HG03103 (cell line): ENCODE data around the gene FARS2.

ENCODE experiments used
- ATAC-seq: cut with Tn5 transposase; IDR thresholded peaks from one replicate; pipeline ENCODE4 v1.9.1; 2021; ENCODE audit warnings: low read depth; ENCODE audit not compliant: unreplicated experiment

FARS2 gene

GRCh38 chr6:5490501-5491069 lies 229.3 kb downstream of the FARS2 start:
- ATAC-seq = no peak

DNA sequence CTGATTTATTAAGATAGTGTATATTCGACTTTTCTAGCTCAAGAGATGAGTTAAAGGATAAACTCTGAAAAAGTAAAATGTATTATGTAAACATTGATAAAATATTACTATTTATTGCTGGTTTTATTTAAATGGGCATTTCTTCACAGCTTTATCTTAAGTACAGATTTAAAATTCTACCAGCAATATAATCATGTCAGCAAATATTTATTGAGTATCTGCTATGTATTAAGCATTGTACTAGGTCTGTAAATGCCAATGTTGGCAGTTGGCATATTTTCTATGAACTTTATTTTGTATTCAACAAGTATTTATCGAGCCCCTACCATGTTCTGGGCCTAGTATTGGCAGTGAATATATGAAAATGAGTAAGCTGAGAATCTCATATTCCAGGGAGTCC lies 231.0 kb downstream of the FARS2 start:
- no peak for ATAC-seq

DNA sequence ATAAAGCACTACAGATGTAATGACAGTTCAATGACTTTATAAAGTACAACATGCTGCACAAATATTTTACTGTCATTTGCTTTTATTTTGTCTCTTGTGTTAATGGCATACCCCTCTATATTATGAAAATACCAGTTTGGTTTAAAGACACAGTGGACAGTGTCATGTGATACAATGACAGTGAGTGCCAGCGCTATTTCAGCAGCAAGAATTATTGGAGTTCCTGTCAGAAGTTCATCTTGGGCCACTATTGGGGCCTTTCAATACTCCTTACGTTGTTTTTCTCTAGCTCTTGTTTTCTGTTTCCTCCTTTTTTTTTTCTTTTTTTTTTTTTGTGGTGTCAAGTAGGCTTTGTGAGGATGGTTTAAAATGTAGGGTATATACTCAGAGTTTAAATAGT lies 232.5 kb downstream of the FARS2 start:
- ATAC-seq = no peak

GRCh38 chr6:5497896-5498578 lies 236.7 kb downstream of the FARS2 start:
- ATAC-seq = no peak

DNA sequence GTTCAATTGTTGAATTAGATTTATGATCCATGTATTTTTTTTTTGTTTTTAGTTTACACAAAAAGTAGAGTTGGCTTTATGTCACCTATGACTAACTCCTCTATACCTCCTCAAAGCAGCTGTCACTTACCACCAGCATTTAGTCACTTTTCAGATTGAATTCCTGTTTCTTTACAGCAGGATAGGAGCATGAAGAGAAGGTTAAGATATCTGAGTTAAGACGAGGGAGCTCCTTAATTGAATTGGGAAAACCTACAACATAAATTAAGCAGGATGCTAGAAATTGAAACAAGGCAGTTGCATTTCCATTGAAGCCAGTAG lies 237.2 kb downstream of the FARS2 start:
- ATAC-seq = no peak

DNA sequence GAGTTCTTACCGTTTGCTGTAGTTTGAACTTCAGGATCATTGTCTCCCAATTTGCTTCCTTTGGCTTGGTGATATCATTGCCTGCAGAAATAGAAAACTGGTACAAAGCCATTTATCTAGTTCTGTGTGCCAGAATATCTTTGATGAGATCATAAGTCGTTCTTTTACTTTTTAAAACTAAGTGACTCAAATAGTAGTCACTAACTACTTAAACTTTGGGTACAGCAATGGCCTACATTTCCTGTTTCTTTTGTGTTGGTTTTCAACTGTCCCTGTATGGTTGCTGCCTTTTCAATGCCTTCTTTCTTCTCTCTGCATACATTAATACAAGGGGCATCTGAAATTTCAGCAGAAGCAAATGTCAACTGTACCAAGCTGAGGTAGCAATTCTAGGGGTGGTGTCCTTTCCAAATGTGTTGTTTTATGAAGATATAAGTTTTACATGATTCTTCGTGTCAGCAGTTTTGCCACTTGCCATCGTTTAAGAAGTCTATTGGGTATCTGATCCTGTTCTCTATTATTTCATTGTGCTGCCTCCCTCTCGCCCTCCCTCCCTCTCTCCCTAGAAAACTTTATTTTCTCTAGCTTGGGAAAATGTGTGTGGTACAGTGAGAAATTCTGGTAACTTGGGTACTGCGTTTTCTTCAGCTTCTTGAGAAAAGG lies 238.5 kb downstream of the FARS2 start:
- no peak for ATAC-seq

GRCh38 chr6:5501837-5502236 lies 240.5 kb downstream of the FARS2 start:
- ATAC-seq = no peak

DNA sequence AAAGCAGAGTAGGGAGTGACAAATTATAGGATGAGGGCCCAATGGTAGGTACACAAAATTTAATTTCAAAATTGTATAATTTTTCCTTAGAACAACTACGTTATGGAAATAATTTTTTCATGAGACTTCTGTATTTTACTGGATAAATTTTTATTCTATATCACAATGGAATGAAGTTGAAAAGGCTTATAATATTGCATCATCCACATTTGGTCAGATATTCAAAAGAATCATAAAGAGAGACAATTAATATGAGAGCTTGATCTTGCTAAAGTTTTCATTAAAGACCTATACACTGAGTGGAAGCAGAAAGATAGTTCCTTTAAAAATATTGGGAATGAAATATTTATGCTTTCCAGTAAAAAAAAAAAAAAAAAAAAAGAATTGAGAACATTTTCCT lies 242.8 kb downstream of the FARS2 start:
- no peak for ATAC-seq

DNA sequence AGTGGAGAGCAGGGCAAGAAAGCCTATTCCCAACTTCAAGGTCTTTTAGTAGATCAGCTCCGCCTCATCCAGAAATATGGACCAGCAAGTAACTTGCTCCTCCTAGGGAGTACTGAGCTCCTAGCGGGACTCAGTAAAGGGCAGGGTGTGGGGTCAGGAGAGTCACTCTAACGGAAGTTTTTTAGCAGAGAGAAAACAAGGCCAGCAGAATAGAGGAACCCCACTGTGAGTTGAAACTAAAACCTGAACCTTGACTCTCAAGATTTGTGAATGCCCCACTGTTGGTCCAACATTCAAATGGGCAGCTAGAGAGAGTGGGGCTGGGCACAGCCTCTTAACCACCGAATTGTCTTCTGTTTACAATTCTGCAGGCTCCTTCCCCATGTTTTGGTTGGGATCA lies 244.8 kb downstream of the FARS2 start:
- ATAC-seq = peak; percentile 39

DNA sequence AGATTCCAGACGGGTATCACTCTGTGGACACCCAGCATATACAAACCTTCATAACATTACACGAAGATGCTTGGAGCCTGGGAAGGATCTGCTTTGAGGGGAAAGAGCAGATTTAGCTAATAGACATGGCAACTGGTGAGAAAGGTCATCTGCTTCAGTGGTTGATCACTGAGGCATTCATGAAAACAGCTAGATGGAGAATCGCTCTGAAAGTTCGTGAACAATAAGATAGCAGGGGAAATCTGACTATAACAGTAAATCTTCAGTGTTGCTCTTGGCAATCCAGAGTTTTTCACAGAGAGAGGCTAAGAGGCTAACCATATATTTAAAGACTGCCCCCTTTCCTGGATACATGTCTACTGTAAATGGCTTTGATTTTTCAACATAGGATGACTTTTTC lies 245.3 kb downstream of the FARS2 start:
- peak; percentile 17 for ATAC-seq

DNA sequence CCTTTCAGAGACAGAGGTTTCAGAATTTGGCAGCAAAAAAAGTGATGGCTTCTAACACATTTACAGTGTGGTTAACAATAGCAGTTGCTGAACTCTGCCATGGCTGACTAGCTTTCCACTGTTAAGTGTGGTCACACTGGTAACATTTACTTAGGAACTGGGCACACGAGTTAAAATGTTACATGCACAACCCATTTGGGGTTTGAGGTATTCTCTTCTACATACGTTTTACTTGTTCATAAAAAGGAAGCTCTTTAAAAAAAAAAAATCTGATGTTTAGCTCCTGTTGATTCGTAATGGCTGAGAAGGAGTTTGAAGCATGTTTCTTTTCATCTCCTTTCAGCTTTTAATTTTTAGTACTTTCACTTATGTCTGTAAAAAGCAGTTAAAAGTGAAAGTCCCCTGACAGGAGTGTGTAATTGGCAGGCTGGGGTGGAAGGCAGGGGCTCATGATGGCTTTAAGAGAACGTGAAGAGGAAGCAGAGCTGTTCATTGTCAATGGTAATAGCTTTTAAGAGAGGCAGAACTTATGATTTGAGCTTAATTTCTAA lies 245.9 kb downstream of the FARS2 start:
- ATAC-seq = peak; percentile 79

DNA sequence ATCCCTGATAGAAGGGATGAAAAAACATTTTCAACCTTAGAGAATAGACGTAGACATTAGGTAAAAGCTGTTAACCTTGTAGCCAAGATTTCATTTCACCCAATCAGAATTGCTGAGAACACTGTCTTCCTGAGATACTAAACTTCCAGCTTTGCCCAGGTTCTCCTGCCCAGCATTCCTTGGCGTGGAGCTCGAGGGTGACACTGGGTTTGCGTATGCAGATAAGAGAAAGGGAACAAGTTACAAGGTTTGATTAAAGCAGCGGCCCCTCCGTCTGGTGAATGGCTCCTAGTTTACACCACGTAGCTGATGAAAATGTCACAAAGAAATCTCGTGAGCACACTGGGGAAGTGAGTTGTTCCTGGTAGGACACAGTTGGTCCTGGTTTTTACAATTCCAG lies 247.8 kb downstream of the FARS2 start:
- ATAC-seq = no peak

GRCh38 chr6:5510331-5511133 lies 249.2 kb downstream of the FARS2 start:
- ATAC-seq = no peak

GRCh38 chr6:5511954-5512353 lies 250.6 kb downstream of the FARS2 start:
- ATAC-seq = no peak

DNA sequence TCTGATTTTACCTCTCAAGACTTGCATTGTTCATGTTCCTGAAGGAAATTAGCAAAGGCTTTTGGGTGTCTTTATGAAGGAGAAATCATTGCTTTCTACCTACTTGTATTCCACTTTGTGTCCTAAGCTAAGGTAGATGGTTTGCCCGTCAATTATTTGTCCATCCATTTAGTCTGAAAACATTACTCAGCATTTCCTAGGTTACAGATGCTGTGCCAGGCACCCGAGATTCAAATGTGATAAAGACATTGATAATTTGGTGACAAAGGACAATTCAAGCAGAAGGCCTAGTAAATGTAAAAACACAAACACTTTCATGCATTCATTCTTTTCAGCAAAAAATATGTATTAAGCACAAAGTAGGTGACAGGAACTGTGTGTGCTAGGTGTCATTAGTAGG lies 251.1 kb downstream of the FARS2 start:
- no peak for ATAC-seq

DNA sequence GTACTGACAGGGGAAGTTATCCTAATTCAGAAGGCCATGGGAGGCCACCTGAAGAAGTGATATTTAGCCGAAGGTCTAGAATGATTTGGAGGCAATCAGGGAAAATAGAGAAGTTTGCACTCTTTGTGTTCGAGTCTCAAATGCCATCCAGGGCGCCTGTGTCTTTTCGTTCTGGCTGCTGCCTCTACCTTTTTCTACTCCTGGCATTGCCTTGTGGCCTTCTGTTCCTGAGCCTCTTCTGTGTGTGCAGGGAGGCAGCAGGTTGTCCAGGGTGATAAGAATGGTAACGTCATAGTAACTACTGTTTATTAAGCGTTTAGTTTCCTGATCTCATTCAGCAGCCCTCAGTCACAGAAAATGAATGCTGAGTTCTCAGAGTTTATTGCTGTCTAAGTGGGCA lies 252.1 kb downstream of the FARS2 start:
- ATAC-seq = no peak

DNA sequence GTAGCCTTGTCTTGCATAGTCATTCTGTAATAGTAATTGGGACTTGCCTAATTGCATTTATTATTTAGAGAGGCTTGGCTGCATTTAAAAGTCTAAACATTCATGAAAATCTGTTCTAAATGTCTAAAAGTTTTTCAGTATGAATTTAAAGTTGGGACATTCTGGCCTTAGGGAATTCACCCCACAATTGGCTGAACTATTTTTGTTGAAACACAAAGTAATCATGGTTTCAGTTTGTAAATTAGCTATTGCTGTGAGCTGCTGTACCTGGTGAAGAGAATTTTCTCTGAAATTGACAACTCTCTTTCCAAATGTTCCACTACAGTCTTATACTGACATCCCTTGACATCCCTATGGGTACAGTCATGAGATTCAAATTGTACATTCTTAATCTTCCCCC lies 253.0 kb downstream of the FARS2 start:
- no peak for ATAC-seq

GRCh38 chr6:5515200-5515599 lies 253.9 kb downstream of the FARS2 start:
- no peak for ATAC-seq

DNA sequence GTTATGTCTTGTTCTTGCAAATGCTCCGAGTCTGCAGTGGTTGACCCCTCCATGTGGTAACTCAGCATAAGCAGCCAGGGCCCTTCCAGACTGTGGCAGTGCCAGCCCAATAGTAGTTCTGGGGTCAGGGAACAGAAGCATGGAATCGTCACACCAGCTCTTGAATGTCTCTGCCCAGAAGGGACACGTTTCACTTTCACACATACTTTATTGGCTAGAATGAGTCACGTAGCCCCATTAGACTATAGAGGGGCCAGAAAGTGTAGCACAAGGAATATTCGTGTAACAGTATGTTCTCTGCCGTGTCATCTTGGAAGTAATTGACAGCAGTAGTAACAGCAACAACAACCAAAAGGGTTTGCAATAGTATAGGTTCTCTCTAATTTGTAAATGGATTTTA lies 254.7 kb downstream of the FARS2 start:
- ATAC-seq = no peak

DNA sequence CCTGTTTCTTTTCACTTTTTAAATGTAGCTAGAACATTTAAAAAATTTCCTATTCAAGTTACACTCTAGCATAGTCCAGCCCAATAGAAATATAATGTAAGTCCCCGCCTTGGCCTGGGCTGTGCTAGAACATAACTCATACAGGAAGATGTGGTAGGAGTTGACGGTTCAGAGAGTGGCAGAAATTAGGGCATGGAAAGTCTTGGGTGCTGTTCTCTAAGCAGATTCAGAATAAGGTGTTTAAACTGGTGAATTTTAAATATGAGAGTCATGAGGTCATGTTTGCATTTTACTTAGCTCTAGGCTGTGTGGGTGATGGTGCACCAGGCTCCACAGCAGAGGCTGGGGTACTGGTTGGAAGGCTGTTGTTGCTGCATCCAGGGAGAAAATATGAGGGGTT lies 256.5 kb downstream of the FARS2 start:
- ATAC-seq = no peak

DNA sequence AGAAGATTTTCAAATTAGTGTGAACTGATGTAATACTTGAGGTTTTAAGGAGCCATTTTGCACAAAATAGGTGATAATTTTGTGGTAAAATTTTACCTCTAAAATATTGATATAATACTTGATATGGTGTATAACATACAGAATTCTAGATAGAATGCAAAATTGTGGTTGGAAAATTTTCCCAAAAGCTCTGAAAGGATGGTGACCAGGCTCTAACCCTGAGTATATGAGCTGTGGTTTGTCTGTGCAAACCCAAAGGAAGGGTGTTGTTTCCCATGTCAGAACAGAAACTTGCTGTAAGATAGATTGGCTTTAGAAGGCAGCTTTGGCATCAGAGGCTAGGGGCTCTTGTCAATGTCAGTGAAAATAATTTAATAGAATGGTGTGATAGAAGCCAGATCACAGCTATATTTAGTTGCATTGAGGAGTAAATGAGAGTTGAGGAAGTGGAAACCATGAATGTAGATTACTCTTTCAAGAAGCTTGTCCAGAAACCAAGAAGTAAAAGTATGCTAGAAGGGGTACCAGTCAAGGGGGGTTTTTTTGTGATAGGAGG lies 257.7 kb downstream of the FARS2 start:
- ATAC-seq = no peak
